NCI-H2227 treated with DMSO at 0.1 percent for 48 hours (cell line): Measurements from ENCODE around the gene SERPINB6.
"Not testable (repeated sequence)": the region's sequence is repeated elsewhere in the genome, so short reads cannot be mapped to it uniquely, and the experiment has no call there.

ENCODE experiments used
- DNase-seq: peaks from one replicate; lab custom pipeline; 2025; lab: John Stamatoyannopoulos, UW

SERPINB6 gene

GRCh38 chr6:2958776-2959175, 12.6 kb downstream of the SERPINB6 start:
- no peak for DNase-seq

GRCh38 chr6:2958331-2958711, 13.0 kb downstream of the SERPINB6 start:
- no peak for DNase-seq

- DNase-seq: no peak
Observed at GRCh38 chr6:2957696-2958330, 13.6 kb downstream of the SERPINB6 start.

- DNase-seq: no peak
Observed at GRCh38 chr6:2956930-2957685, 14.3 kb downstream of the SERPINB6 start.

GRCh38 chr6:2953098-2953497, 18.3 kb downstream of the SERPINB6 start:
- DNase-seq: no peak

- no peak for DNase-seq
Observed at GRCh38 chr6:2952557-2953095, 18.7 kb downstream of the SERPINB6 start.

GRCh38 chr6:2951728-2952127, 19.6 kb downstream of the SERPINB6 start:
- DNase-seq: no peak

- no peak for DNase-seq
Observed at GRCh38 chr6:2950713-2951112, 20.7 kb downstream of the SERPINB6 start.

GRCh38 chr6:2949536-2950083, 21.8 kb downstream of the SERPINB6 start:
- no peak for DNase-seq

- DNase-seq: no peak
Observed at GRCh38 chr6:2949121-2949520, 22.2 kb downstream of the SERPINB6 start.

GRCh38 chr6:2948228-2949025, 22.9 kb downstream of the SERPINB6 start:
- DNase-seq: no peak

- no peak for DNase-seq
Observed at GRCh38 chr6:2947445-2947844, 23.9 kb downstream of the SERPINB6 start.

- DNase-seq: no peak
Observed at GRCh38 chr6:2945153-2945452, 26.3 kb downstream of the SERPINB6 start.

- no peak for DNase-seq
Observed at GRCh38 chr6:2944405-2945152, 26.8 kb downstream of the SERPINB6 start.

- no peak for DNase-seq
Observed at GRCh38 chr6:2943564-2943955, 27.8 kb downstream of the SERPINB6 start.

GRCh38 chr6:2942914-2943563, 28.3 kb downstream of the SERPINB6 start:
- DNase-seq: no peak

GRCh38 chr6:2942116-2942515, 29.3 kb downstream of the SERPINB6 start:
- not testable (repeated sequence) for DNase-seq

- DNase-seq: no peak
Observed at GRCh38 chr6:2940851-2941250, 30.5 kb downstream of the SERPINB6 start.

GRCh38 chr6:2940010-2940850, 31.1 kb downstream of the SERPINB6 start:
- DNase-seq: no peak

- DNase-seq: no peak
Observed at GRCh38 chr6:2939315-2940009, 31.9 kb downstream of the SERPINB6 start.
